Measurements from ENCODE around the gene BSPH1.

GRCh38 chr19:47992070-47992469 is at the start of gene BSPH1:
- TF ChIP-seq TCF4 (CRISPR knock-in tag; IDR thresholded peaks at IDR 0.05; ENCODE audit: borderline replicate concordance), result no peak
- no peak for TF ChIP-seq ZNF565 (CRISPR knock-in tag; conservative IDR thresholded peaks at IDR 0.05; ENCODE audit: low read depth)
- TF ChIP-seq, protein P1, sequence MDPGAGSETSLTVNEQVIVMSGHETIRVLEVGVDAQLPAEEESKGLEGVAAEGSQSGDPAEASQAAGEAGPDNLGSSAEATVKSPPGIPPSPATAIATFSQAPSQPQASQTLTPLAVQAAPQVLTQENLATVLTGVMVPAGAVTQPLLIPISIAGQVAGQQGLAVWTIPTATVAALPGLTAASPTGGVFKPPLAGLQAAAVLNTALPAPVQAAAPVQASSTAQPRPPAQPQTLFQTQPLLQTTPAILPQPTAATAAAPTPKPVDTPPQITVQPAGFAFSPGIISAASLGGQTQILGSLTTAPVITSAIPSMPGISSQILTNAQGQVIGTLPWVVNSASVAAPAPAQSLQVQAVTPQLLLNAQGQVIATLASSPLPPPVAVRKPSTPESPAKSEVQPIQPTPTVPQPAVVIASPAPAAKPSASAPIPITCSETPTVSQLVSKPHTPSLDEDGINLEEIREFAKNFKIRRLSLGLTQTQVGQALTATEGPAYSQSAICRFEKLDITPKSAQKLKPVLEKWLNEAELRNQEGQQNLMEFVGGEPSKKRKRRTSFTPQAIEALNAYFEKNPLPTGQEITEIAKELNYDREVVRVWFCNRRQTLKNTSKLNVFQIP (CRISPR knock-in tag; IDR thresholded peaks at IDR 0.05; ENCODE audit: borderline replicate concordance, low read depth), result no peak
- TF ChIP-seq GLIS3 (CRISPR knock-in tag; IDR thresholded peaks at IDR 0.05), result no peak
- TF ChIP-seq PATZ1 (CRISPR knock-in tag; IDR thresholded peaks at IDR 0.05; ENCODE audit: borderline replicate concordance), result no peak
- no peak for TF ChIP-seq ZC3H10 (CRISPR knock-in tag; IDR thresholded peaks at IDR 0.05)
- TF ChIP-seq ZFP3 (CRISPR knock-in tag; IDR thresholded peaks at IDR 0.05), result no peak
